Osteoblast (primary cell): ENCODE data around the gene SPRED2. TPM values are rescaled to one million over a fixed set of nuclear protein-coding genes. Genes with fewer than 3 reads are reported as not detected.

Experiments used
- DNase-seq: peaks from one replicate; pipeline ENCODE4 v3.0.0; 2011; ENCODE audit warnings: low spot score, mixed read lengths; ENCODE audit not compliant: insufficient read length; ENCODE audit errors: missing footprints
- H2AFZ ChIP-seq: 2 replicates; pipeline ENCODE4 v1.6.0; 2011; ENCODE audit warnings: mild to moderate bottlenecking, low read length
- H3K27ac ChIP-seq: 2 replicates; pipeline ENCODE4 v1.5.1; 2011; ENCODE audit warnings: mild to moderate bottlenecking, low read depth, low read length, moderate library complexity
- H3K27me3 ChIP-seq: 2 replicates; pipeline ENCODE4 v1.6.0; 2012; ENCODE audit warnings: mild to moderate bottlenecking, control low read depth, inconsistent platforms, low read length, moderate library complexity; ENCODE audit not compliant: insufficient read depth
- H3K36me3 ChIP-seq: 2 replicates; pipeline ENCODE4 v1.5.1; 2011; ENCODE audit warnings: mild to moderate bottlenecking, low read length, control low read depth, moderate library complexity; ENCODE audit not compliant: insufficient read depth
- H3K4me1 ChIP-seq: 2 replicates; pipeline ENCODE4 v1.5.1; 2011; ENCODE audit warnings: mild to moderate bottlenecking, low read length, control low read depth, moderate library complexity; ENCODE audit not compliant: insufficient read depth
- H3K4me2 ChIP-seq: 2 replicates; pipeline ENCODE4 v1.6.0; 2011; ENCODE audit warnings: mild to moderate bottlenecking, low read length; ENCODE audit not compliant: insufficient read depth
- H3K4me3 ChIP-seq: fragments of 200-600 bp; sonication (generic); 3 replicates; pipeline ENCODE4 v1.5.1; 2012; ENCODE audit warnings: mild to moderate bottlenecking, low read length, inconsistent platforms; ENCODE audit not compliant: insufficient read depth
- H3K79me2 ChIP-seq: 2 replicates; pipeline ENCODE4 v1.6.0; 2012; ENCODE audit warnings: mild to moderate bottlenecking, low read length, control low read depth, inconsistent platforms; ENCODE audit not compliant: insufficient read depth
- H3K9me3 ChIP-seq: 2 replicates; pipeline ENCODE4 v1.5.1; 2011; ENCODE audit warnings: low read depth, low read length, control low read depth
- H4K20me1 ChIP-seq: 2 replicates; pipeline ENCODE4 v1.6.0; 2012; ENCODE audit warnings: mild to moderate bottlenecking, low read length, control low read depth; ENCODE audit not compliant: insufficient read depth
- total RNA-seq: library from RNA; depleted of rRNA; stranded (reverse); fragments of >200 nt; gene quantifications from 2 replicates; pipeline ENCODE4 v1.2.3, GENCODE V29; 2012
- TF ChIP-seq, protein P1 (sequence below): IDR thresholded peaks from 2 replicates; pipeline ENCODE4 v1.5.1; 2011; ENCODE audit warnings: mild to moderate bottlenecking, low read depth, low read length, moderate library complexity; ENCODE audit errors: extremely low read depth

The SPRED2 gene
- total RNA-seq, 1 donor: 17.4 TPM

DNA sequence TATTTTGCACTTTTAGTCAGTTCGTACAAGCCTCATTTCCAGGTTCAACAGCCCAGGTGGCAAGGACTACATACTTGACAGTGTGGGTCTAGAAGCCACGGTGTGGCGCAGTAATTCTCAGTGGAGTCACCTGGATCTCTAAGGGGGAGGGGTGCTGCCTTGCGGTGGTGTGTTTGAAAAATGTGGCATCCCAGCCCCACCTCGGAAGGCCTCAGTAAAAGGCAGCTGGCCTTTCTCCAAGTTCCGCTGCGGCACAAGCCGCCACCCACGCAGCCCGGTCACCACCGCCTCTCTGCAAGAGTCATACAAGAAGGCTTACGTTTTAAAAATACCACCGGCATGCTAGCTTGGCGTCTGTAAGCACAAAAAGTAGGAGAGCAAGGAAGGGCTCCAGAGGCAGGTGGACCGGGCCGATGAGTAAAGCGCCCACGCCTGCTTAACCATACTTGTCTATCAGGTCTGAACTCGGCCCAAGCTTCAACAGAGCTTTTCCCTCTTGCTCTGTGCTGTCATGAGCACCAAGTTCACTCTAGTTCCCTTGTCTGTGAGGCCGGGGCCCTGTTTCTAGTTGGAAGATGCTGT lies 49.5 kb downstream of the SPRED2 start:
- Histone ChIP-seq H4K20me1 (peaks cover 35% of the 10 kb centered on the region), H3K27me3 (no peaks in the 10 kb centered on the region), H3K9me3 (no peaks in the 10 kb centered on the region), H3K4me2 (peak overlapping the region; percentile 66), H3K79me2 (peaks cover 82% of the 10 kb centered on the region), H3K4me3 (peak overlapping the region; percentile 44), H3K4me1 (peaks cover 52% of the 10 kb centered on the region), H3K36me3 (no peaks in the 10 kb centered on the region), H3K27ac (peak overlapping the region; percentile 85), H2AFZ (no peak overlapping the region)
- DNase-seq: peak; percentile 94
- TF ChIP-seq, protein P1, sequence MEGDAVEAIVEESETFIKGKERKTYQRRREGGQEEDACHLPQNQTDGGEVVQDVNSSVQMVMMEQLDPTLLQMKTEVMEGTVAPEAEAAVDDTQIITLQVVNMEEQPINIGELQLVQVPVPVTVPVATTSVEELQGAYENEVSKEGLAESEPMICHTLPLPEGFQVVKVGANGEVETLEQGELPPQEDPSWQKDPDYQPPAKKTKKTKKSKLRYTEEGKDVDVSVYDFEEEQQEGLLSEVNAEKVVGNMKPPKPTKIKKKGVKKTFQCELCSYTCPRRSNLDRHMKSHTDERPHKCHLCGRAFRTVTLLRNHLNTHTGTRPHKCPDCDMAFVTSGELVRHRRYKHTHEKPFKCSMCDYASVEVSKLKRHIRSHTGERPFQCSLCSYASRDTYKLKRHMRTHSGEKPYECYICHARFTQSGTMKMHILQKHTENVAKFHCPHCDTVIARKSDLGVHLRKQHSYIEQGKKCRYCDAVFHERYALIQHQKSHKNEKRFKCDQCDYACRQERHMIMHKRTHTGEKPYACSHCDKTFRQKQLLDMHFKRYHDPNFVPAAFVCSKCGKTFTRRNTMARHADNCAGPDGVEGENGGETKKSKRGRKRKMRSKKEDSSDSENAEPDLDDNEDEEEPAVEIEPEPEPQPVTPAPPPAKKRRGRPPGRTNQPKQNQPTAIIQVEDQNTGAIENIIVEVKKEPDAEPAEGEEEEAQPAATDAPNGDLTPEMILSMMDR: no peak

DNA sequence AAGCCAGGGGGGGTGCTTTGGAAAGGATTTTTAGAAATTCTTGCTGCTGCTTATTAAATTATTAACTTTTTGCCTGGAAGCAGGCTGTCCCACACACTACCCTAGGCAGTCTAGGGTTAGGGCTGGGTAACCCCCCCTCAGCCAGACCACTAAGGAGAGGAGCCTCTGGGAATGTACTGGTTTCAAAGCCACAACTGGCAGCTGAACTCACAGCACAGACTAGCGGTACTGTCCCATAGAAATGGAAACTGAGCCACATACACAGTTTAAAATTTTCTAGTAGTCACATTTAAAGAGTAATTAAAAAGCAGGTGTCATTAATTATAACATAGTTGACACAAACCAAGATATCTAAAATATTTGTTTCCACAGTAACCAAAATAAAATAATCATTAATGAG lies 50.1 kb downstream of the SPRED2 start:
- Histone ChIP-seq H3K4me2 (peak overlapping the region; percentile 66), H3K36me3 (no peaks in the 10 kb centered on the region), H3K9me3 (no peaks in the 10 kb centered on the region), H4K20me1 (peaks cover 37% of the 10 kb centered on the region), H3K4me1 (peaks cover 56% of the 10 kb centered on the region), H2AFZ (no peak overlapping the region), H3K27me3 (no peaks in the 10 kb centered on the region), H3K27ac (peak overlapping the region; percentile 85), H3K4me3 (no peak overlapping the region), H3K79me2 (peaks cover 82% of the 10 kb centered on the region)
- DNase-seq: no peak
- TF ChIP-seq, protein P1: peak; percentile 5

DNA sequence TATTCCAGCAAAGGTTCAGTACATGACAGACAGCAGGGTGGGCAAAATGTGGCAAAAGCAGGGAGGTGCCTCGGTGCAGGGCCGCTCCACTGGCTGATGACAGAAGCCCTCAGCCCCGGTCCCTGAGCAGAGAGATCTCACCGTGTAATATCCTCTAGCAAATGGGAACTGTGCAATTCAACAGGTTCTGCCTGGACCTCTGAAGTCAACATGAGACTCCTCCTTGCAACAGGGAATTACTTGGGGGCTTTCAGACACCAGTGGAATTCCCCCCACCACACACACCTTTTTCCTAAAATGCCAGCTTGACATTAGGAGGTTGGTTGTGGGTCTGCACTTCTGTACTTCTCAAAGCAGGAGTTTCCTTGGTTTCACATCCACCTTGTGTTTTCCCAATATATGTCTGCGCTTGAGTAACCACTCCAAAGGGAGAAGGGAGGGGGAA lies 50.8 kb downstream of the SPRED2 start:
- Histone ChIP-seq H3K4me3 (no peak overlapping the region), H3K79me2 (peaks cover 79% of the 10 kb centered on the region), H2AFZ (no peak overlapping the region), H3K27me3 (no peaks in the 10 kb centered on the region), H3K4me1 (peaks cover 54% of the 10 kb centered on the region), H4K20me1 (peaks cover 35% of the 10 kb centered on the region), H3K4me2 (no peak overlapping the region), H3K36me3 (no peaks in the 10 kb centered on the region), H3K9me3 (no peaks in the 10 kb centered on the region), H3K27ac (no peak overlapping the region)
- TF ChIP-seq, protein P1: no peak
- no peak for DNase-seq

DNA sequence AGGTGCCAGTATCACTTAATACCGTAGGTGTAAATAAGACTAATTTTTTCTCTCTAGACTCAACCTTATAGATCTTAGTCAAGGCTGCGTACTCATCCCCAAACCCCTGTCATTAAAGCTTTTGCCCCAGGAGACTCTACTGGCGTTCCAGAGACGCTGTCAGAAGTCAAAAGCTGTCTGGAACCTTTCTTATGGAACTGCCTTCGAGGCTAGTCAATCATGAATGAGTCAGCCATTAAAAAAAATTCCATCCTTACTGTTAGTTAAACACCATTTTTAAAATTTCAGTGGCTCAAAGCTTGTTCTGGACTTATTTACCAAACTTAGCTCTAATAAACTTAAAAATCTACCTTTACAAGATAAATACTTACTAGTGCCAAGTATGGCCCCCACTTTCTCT lies 52.1 kb downstream of the SPRED2 start:
- Histone ChIP-seq H3K36me3 (no peaks in the 10 kb centered on the region), H2AFZ (no peak overlapping the region), H3K9me3 (no peaks in the 10 kb centered on the region), H4K20me1 (peaks cover 28% of the 10 kb centered on the region), H3K27me3 (no peaks in the 10 kb centered on the region), H3K27ac (peak overlapping the region; percentile 13), H3K79me2 (peaks cover 79% of the 10 kb centered on the region), H3K4me2 (no peak overlapping the region), H3K4me3 (no peak overlapping the region), H3K4me1 (peaks cover 54% of the 10 kb centered on the region)
- DNase-seq: peak; percentile 59
- TF ChIP-seq, protein P1: no peak
